GM12864 (cell line): ENCODE measurements around the gene CBX8.
"Not testable (repeated sequence)": the region's sequence is repeated elsewhere in the genome, so short reads cannot be mapped to it uniquely, and the experiment has no call there.

Source experiments
- DNase-seq: peaks from one replicate; pipeline ENCODE4 v3.0.0-alpha.2; 2011; ENCODE audit warnings: low read depth
- H3K4me3 ChIP-seq: 2 replicates; pipeline ENCODE4 v1.5.1; 2011; ENCODE audit warnings: mild to moderate bottlenecking, low read depth, low read length, control low read depth
- CTCF ChIP-seq: IDR thresholded peaks from 2 replicates; pipeline ENCODE4 v1.5.1; 2011; ENCODE audit warnings: low read depth, mild to moderate bottlenecking, moderate library complexity, low read length, control low read depth, inconsistent platforms; ENCODE audit errors: missing control alignments

CBX8 gene

GRCh38 chr17:79778504-79779083, 18.3 kb downstream of the CBX8 start:
- no peak for DNase-seq
- H3K4me3 ChIP-seq, result peak overlapping the region; percentile 54
- TF ChIP-seq CTCF, result no peak

- no peak for DNase-seq
- no peak for TF ChIP-seq CTCF
- H3K4me3 ChIP-seq, result peak within 1 kb of the TSS; percentile 54
Measured at GRCh38 chr17:79777894-79778503, 18.9 kb downstream of the CBX8 start, which contains the start of gene CBX2. Gene CBX2, plus strand, starts transcription at chr17:79778148. Its CDS starts 88 bp downstream, at chr17:79778236.

- DNase-seq, result no peak
- peak; percentile 16 for TF ChIP-seq CTCF
- H3K4me3 ChIP-seq, result peak overlapping the region; percentile 52
Measured at GRCh38 chr17:79777120-79777893, 19.6 kb downstream of the CBX8 start.

- no peak for DNase-seq
- H3K4me3 ChIP-seq, result no peak overlapping the region
- no peak for TF ChIP-seq CTCF
Measured at GRCh38 chr17:79776376-79777119, 20.3 kb downstream of the CBX8 start.

GRCh38 chr17:79775632-79776031, 21.2 kb downstream of the CBX8 start:
- TF ChIP-seq CTCF, result no peak
- H3K4me3 ChIP-seq, result no peak overlapping the region
- no peak for DNase-seq

GRCh38 chr17:79774561-79774975, 22.3 kb downstream of the CBX8 start:
- no peak for DNase-seq
- H3K4me3 ChIP-seq, result no peak overlapping the region
- TF ChIP-seq CTCF, result no peak

GRCh38 chr17:79772726-79773125, 24.2 kb downstream of the CBX8 start:
- DNase-seq, H3K4me3 ChIP-seq: not testable (repeated sequence)
